Esophagus squamous epithelium (tissue), 5 donors: Measurements from ENCODE around the gene BACH2. TPM values are rescaled to one million over a fixed set of nuclear protein-coding genes. Genes with fewer than 3 reads are reported as not detected.

Experiments
- DNase-seq: peaks from one replicate; lab custom pipeline; 2025; lab: John Stamatoyannopoulos, UW
- H3K27ac ChIP-seq, 4 donors: fragments of 200-600 bp; sonication (generic); one replicate each; pipeline ENCODE4 v1.5.1; 2016 to 2019; ENCODE audit warnings: mild to moderate bottlenecking in 1 of 4
- H3K27me3 ChIP-seq, 4 donors: fragments of 200-600 bp; sonication (generic); 1 replicate in 3 of 4; 2 replicates in 1 of 4; pipeline versions ENCODE4 v1.5.1 to v1.6.0; 2017 to 2021; ENCODE audit warnings: antibody characterized with exemption in 1 of 4
- H3K36me3 ChIP-seq, 3 donors: fragments of 200-600 bp; sonication (generic); one replicate each; pipeline ENCODE4 v1.5.1; 2016 to 2019
- H3K4me1 ChIP-seq, 3 donors: fragments of 200-600 bp; sonication (generic); one replicate each; pipeline ENCODE4 v1.5.1; 2017 to 2019
- H3K4me3 ChIP-seq, 4 donors: fragments of 200-600 bp; sonication (generic); 1 replicate in 3 of 4; 2 replicates in 1 of 4; pipeline ENCODE4 v1.5.1; 2016 to 2019; ENCODE audit warnings: mild to moderate bottlenecking in 2 of 4, moderate library complexity in 1 of 4
- H3K9me3 ChIP-seq, 3 donors: fragments of 200-600 bp; sonication (generic); one replicate each; pipeline ENCODE4 v1.5.1; 2016 to 2019
- CTCF ChIP-seq, 6 experiments: fragments of 450-650 bp in 4 of 6; fragments of 200-600 bp in 2 of 6; sonication (generic) in 2 of 6; IDR thresholded peaks; one replicate each; pipeline ENCODE4 v1.5.1; 2016 to 2019; ENCODE audit warnings: antibody characterized with exemption in 6 of 6, mild to moderate bottlenecking in 4 of 6, moderate library complexity in 4 of 6
- POLR2A ChIP-seq, 4 donors: fragments of 450-650 bp; IDR thresholded peaks; one replicate each; pipeline ENCODE4 v1.6.1; 2017; ENCODE audit warnings: antibody characterized with exemption in 4 of 4, mild to moderate bottlenecking in 4 of 4, moderate library complexity in 3 of 4
- WGBS, 2 donors: methylation state at CpG; one replicate each; pipeline ENCODE4 v1.1.5; 2018; 5-methylcytosine and 5-hydroxymethylcytosine counted together
- intact Hi-C: fragments of 100-400 bp; cut with DNase I; formaldehyde crosslinking; loops from one replicate; pipeline ENCODE4 v1.15.0; 2022
- total RNA-seq, 4 donors: library from RNA; depleted of rRNA; stranded (reverse); fragments of >200 nt; gene quantifications; one replicate each; pipeline ENCODE4 v1.1.0, GENCODE V29; 2016
- donor health status: DM: yes; HTN: yes; CAD: no.

The BACH2 gene
- total RNA-seq, 4 donors from 2014 or later: 0.22 to 6.1 (median 0.66) TPM

- Histone ChIP-seq H3K4me1 (peaks cover 0 to 16% (median 3%) of the 10 kb centered on the region in 3 donors), H3K27me3 (no peaks in the 10 kb centered on the region), H3K27ac (no peak overlapping the region), H3K9me3 (no peaks in the 10 kb centered on the region), H3K36me3 (no peaks in the 10 kb centered on the region), H3K4me3 (no peak overlapping the region)
- DNase-seq: no peak
- 39 to 49% methylated on average over 2 of the region's 3 CpGs for WGBS, 2 donors
- intact Hi-C loops: no loop called here
- TF ChIP-seq CTCF (IDR thresholded peaks at IDR 0.05) (no peak), POLR2A (IDR thresholded peaks at IDR 0.05) (no peak)
These were observed 224.1 kb downstream of the BACH2 start for GRCh38 chr6:90072501-90072900.

GRCh38 chr6:90068703-90069523 is 227.7 kb downstream of the BACH2 start:
- peaks cover 0 to 16% (median 3%) of the 10 kb centered on the region in 3 donors for H3K4me1 ChIP-seq
- H3K4me3 ChIP-seq: no peak overlapping the region
- H3K36me3 ChIP-seq: no peaks in the 10 kb centered on the region
- no peaks in the 10 kb centered on the region for H3K27me3 ChIP-seq
- TF ChIP-seq CTCF (IDR thresholded peaks at IDR 0.05) (no peak), POLR2A (IDR thresholded peaks at IDR 0.05) (no peak)
- H3K9me3 ChIP-seq: no peaks in the 10 kb centered on the region
- no peak for DNase-seq
- 79 to 80% methylated on average over 12 of the region's 12 CpGs for WGBS, 2 donors
- intact Hi-C loops: no loop called here
- no peak overlapping the region for H3K27ac ChIP-seq

GRCh38 chr6:90068264-90068663 is 228.4 kb downstream of the BACH2 start:
- no peak for DNase-seq

GRCh38 chr6:90066697-90067096 is 229.9 kb downstream of the BACH2 start:
- intact Hi-C loops: no loop called here
- Histone ChIP-seq H3K4me3 (no peak overlapping the region), H3K4me1 (peaks cover 0 to 8% (median 0%) of the 10 kb centered on the region in 3 donors), H3K27ac (no peak overlapping the region), H3K9me3 (no peaks in the 10 kb centered on the region), H3K27me3 (no peaks in the 10 kb centered on the region), H3K36me3 (no peaks in the 10 kb centered on the region)
- TF ChIP-seq CTCF (IDR thresholded peaks at IDR 0.05) (no peak), POLR2A (IDR thresholded peaks at IDR 0.05) (no peak)
- 89 to 97% methylated on average over 4 of the region's 4 CpGs for WGBS, 2 donors
- no peak for DNase-seq

More at GRCh38 chr6:90068264-90068663, 228.4 kb downstream of the BACH2 start:
- Histone ChIP-seq H3K4me3 (no peak overlapping the region), H3K9me3 (no peaks in the 10 kb centered on the region), H3K4me1 (peaks cover 0 to 13% (median 3%) of the 10 kb centered on the region in 3 donors), H3K27me3 (no peaks in the 10 kb centered on the region), H3K27ac (no peak overlapping the region), H3K36me3 (no peaks in the 10 kb centered on the region)
- intact Hi-C loops: no loop called here
- 39 to 45% methylated on average over 2 of the region's 2 CpGs for WGBS, 2 donors
- TF ChIP-seq CTCF (IDR thresholded peaks at IDR 0.05): no peak
- no peak for TF ChIP-seq POLR2A (IDR thresholded peaks at IDR 0.05)

GRCh38 chr6:90065173-90065572 is 231.5 kb downstream of the BACH2 start:
- TF ChIP-seq CTCF (IDR thresholded peaks at IDR 0.05) (no peak), POLR2A (IDR thresholded peaks at IDR 0.05) (no peak)
- no peaks in the 10 kb centered on the region for H3K9me3 ChIP-seq
- intact Hi-C loops: no loop called here
- H3K27ac ChIP-seq: no peak overlapping the region
- peaks cover 0 to 8% (median 0%) of the 10 kb centered on the region in 3 donors for H3K4me1 ChIP-seq
- H3K36me3 ChIP-seq: no peaks in the 10 kb centered on the region
- H3K27me3 ChIP-seq: no peaks in the 10 kb centered on the region
- DNase-seq: no peak
- 73 to 90% methylated on average over 2 of the region's 2 CpGs for WGBS, 2 donors
- H3K4me3 ChIP-seq: no peak overlapping the region
